GM19395 (cell line): ENCODE data around the gene GNA12.

ENCODE experiments used
- ATAC-seq: cut with Tn5 transposase; IDR thresholded peaks from one replicate; pipeline ENCODE4 v1.9.1; 2021; ENCODE audit warnings: mild to moderate bottlenecking, moderate library complexity; ENCODE audit not compliant: unreplicated experiment

Gene GNA12, protein sequence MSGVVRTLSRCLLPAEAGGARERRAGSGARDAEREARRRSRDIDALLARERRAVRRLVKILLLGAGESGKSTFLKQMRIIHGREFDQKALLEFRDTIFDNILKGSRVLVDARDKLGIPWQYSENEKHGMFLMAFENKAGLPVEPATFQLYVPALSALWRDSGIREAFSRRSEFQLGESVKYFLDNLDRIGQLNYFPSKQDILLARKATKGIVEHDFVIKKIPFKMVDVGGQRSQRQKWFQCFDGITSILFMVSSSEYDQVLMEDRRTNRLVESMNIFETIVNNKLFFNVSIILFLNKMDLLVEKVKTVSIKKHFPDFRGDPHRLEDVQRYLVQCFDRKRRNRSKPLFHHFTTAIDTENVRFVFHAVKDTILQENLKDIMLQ

GRCh38 chr7:2844153-2845033, at the start of gene GNA12:
Gene GNA12 (minus strand): TSS chr7:2844308. CDS start chr7:2844161, 147 bp downstream.
- ATAC-seq = peak; percentile 97

DNA sequence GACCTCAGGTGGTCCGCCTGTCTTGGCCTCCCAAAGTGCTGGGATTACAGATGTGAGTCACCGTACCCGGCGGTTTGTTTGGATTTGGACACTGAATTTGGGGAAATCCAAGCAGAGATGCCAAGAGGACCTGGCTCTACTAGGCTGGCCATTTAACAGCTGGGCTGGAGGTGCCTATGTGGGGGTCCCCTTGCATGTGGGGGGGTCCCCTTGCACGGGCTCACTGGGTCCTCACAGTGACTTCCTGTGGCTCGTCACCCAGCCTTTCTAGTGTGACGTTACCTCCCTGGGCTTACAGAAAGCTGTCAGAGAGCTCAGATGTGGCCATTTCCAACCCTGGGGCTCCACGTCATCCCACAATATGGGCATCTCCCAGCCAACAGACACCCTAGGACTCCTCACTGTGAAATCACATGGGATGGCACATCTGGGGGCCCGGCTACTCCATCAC, 49.3 kb upstream of the GNA12 start:
- peak; percentile 35 for ATAC-seq

DNA sequence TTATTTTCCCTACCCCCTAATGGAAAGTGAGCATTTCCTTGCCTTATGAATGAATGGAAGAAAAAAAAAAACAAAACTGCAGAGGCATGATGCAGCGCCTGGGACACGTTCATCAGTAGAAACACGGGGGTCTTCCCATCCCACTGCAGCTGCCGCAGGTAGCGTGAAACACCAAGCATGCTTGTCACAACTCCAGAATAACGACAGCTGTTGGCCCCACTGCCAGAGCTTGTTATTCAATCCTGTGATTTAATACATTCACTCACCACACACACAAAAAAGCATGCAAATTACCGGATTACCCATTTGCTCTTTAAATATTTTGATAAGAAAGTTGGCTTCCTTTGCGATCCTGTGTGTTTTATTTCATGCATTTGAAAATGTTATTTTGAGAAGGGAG, 48.4 kb upstream of the GNA12 start:
- no peak for ATAC-seq

DNA sequence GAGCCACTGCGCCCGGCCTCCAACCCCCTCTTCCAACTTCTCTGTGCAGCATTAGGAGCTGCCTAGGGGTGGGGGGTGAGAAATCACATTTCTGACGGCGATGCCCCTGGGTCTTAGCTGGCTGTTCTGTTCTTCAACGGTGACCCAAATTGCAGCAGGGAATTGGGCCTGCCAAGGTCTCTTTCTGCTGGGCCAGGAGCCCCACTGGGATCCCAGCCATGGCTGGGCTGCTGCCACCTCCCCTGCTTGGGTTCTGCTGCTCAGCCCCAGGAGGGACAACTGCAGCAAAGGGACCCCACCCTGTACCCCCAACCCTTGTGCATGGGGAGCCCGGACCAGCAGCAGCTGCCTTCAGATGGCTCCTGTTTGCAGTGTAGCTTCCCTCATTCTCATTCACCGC, 43.7 kb upstream of the GNA12 start:
- no peak for ATAC-seq

DNA sequence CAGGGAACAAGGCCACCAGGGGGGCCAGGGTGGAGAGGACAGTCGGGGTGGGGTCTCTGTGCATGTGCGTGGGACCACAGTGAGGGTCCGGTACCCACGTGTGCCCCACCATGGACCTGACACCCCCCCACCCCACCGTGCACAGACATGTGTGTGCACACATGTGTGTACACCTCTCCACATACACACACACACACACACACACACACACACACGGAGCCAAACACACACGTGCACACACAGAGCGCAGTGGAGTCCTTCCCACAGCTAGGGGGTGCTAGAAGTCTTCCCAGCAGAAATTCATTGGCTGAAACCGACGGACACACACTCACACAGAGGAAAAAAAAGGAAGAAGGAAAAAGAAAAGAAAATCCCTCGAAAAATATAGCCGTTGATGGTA, 42.8 kb upstream of the GNA12 start:
- ATAC-seq = peak; percentile 65

DNA sequence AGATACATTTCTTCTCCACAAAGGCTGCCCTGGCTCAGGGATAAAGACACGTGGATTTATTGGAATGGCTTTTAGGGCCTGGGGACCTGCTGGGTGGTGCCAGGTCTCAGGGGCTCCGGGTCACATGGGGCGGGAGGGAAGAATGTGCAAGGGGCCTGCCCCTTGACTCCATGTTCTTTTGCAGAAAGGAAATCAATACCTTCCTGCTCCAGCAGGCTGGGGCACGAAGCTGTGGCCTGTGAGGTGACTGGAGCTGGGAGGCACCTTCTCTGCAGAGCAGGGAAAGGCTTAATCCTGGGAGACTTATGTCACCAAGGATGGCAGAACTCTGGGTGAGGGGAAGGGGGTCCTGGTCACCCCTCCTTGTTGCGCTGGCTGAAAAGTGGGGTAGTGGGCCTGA, 42.3 kb upstream of the GNA12 start:
- ATAC-seq = no peak

DNA sequence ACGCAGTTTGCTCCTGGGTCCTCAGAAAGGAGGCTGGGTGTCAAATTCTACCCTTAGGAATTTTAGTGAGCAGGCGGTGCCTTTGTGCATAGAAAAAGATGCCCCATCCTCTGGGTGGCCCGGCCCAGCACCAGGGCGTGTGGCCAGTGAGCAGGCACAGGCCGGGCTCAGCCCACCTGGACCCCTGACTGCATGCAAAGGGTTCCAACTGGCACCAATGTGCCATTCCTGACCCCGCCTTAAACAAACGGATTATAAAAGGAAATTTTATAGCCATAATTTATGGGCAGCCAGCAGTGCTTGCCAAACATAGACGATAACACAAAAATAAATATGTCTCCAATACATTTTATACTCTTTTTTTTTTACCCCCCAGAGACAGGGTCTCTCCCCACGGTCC, 40.1 kb upstream of the GNA12 start:
- no peak for ATAC-seq

GRCh38 chr7:2883101-2883500, 39.0 kb upstream of the GNA12 start:
- ATAC-seq = no peak

GRCh38 chr7:2882111-2882510, 38.0 kb upstream of the GNA12 start:
- ATAC-seq = no peak

- ATAC-seq = no peak
Observed at GRCh38 chr7:2880874-2881533, 36.9 kb upstream of the GNA12 start.

- ATAC-seq = no peak
Observed at GRCh38 chr7:2880051-2880450, 35.9 kb upstream of the GNA12 start.

GRCh38 chr7:2879354-2879753, 35.2 kb upstream of the GNA12 start:
- ATAC-seq = no peak

GRCh38 chr7:2878306-2878705, 34.2 kb upstream of the GNA12 start:
- ATAC-seq = no peak

DNA sequence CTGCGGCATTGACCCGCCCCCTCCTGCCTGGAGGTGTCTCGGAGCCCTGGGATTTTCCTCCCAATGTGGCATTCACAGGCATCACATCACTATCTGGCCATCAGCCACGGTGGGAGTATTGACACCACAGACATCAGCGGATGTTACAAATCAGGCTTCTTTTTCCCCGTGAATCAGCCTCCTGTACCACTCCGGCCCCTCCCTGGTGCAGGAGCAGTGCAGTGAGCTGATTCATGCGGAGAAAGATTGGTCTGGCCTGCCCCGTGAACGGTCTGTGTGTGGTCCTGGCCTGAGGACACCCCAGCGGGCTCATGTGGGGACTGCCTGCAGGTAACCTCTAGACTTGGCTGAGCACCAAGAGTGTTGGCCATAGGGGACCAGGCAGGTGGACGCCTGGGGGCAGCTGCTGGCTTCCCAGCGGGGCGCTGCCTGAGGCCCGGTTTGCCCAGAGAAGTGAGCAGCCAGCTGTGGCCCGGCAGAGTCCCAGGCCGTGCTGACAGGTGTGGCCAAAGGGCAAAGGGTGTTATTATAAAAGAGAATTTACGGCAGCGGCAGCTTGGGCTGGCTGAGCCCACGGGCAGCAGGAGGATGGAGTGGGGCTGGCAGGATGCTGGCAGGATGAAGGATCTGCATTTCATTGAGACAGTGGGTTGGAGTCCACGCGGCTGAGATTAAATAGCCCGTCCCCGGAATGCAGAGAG, 32.1 kb upstream of the GNA12 start:
- no peak for ATAC-seq

GRCh38 chr7:2873686-2874551, 29.8 kb upstream of the GNA12 start:
- ATAC-seq = no peak

- ATAC-seq = no peak
Observed at GRCh38 chr7:2873146-2873545, 29.0 kb upstream of the GNA12 start.

- ATAC-seq = no peak
Observed at GRCh38 chr7:2872296-2872874, 28.3 kb upstream of the GNA12 start.

DNA sequence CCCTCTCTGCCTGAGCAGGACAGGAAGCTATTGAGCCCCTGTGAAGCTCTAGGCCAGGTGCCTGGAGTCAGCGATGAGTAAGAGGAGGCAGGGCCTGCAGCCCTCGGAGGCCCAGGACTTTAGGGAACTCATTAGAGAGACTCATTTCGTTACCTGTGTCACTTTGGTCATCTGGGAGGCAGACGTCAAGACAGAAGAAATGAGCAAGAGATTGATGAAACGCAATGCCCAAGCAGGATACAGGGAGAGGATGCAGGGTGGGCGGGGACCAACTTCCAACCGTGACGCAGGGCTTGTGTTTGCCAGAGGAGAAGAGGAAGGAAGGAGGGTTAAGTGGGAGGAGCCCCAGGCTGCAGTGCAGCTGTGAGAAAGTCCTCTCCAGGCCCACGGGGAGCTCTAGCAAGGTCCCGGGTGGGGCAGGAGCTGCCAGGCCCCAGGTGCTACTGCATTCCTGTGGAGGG, 26.4 kb upstream of the GNA12 start:
- ATAC-seq = peak; percentile 62

DNA sequence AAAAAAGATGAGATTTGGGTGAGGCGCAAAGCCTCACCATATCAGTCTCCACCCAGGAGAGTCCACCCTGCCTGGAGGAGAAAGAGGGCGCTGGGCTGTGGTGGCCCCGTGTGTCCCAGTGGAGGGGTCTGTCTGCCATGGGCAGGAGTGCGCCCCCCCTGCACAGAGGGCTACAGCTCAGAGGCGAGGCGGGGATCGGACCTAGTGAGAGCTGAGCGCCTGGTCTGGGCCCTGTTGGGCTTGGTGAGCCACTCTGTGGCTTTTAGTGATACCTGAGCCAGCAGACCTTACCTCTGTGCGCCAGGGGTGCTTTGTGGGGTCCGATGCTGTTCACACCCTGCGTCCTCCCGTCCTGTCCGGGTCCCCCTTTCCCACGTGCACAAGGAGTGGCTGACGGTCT, 25.9 kb upstream of the GNA12 start:
- no peak for ATAC-seq
